ENCODE results near the gene AQP4.
A peak's percentile ranks its signal among the peaks of the same experiment; 100 is the strongest.

The AQP4 gene

DNA sequence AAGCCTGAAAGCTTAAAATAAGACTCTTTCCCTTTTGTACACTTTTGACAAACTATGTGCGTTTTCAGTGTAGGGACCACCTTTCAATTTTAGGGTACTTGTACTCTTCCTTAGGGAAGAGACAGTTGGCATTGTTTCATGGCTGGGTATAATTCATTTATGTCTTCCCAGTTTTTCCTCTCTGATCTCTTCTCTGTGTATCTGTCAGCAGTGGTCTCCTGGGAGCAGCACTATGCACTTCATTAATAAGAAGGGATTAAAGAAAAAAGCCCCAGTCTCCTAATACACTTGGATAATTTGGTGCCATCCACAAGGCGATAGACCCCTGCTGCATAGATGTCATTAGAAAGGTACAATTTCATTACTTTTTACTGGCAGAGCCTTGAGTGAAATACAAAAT, 12.1 kb downstream of the AQP4 start:
- no peak overlapping the region for H3K4me3 ChIP-seq (ENCODE audit: low read length)
- DNase-seq (ENCODE audit: low read depth, low spot score): no peak

DNA sequence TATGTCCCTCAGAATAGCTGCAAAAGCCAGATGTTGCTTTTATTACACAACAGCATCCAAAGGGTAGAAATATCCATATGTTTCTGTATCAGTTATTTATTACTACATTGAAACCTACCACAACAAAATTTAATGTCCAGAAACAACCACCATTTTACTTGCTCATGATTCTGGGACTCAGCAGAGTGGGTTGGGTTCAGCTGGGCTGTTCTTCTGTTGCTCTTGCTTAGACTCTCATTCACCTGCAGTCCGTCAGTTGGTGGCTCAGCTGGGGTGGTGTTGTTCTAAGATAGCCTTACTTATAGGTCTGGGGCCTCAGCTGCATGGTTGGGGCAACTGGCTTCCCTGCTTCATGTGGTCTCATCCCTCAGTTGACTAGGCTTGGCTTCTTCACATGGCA, 21.7 kb downstream of the AQP4 start:
- H3K4me3 ChIP-seq (ENCODE audit: low read length): no peak overlapping the region
- no peak for DNase-seq (ENCODE audit: low read depth, low spot score)

DNA sequence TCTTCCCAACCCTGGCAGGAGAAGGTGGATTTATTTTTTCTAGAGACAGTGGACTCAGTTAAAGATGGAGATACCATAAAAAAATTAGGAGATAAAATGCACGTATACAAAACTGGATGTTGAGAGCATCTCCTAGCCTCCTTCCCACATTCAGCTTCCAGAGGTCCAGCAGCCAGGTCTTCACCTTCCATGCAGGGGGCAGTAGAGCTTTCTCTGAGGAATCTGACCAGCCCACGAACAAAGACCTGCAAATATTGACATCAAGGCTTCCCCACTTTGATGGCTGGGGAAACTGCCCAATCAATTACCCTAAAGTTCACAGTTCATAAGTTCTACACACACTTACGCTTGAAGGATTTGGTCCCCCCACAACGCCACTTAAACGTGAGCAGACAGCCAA, 24.5 kb downstream of the AQP4 start:
- no peak for DNase-seq (ENCODE audit: low read depth, low spot score)
- H3K4me3 ChIP-seq (ENCODE audit: low read length): no peak overlapping the region

DNA sequence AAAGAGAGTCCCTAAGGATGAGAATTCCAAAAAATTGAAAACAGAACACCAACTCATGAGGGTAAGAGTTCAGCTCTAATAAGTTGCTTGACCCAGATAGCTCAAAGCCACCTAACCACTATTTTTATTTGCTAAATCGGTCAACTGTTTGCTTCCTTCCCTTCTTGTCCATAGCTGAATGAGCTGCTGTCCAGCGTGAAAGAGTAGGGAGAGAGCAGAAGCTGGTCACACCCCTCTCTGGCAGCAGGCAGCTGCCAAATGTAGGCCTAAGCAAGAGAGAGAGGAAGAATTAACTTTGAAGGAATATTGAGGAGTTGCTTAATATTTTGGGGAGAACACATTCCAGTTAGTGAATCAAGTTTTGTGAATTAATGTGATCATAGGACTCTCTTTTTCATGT, 25.9 kb downstream of the AQP4 start:
- no peak for DNase-seq (ENCODE audit: low read depth, low spot score)
- H3K4me3 ChIP-seq (ENCODE audit: low read length): no peak overlapping the region

DNA sequence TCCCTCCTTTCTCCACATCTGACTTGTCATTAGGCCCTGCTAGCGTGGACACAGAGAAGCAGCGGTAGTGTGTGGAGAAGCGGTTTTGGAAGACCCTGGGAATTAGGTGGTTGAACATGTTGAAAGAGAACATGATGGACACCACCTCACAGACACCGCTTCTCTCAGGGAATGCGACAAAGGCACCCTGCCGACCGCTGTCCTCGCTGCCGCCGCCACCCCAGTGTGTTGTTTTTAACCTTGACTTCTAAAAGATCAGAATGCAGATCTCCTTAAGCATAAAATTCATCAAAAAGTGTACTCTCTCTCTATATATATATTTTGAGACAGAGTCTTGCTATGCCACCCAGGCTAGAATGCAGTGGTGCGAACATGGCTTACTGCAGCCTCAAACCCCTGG, 33.2 kb downstream of the AQP4 start:
- DNase-seq (ENCODE audit: low read depth, low spot score): no peak
- no peak overlapping the region for H3K4me3 ChIP-seq (ENCODE audit: low read length)

DNA sequence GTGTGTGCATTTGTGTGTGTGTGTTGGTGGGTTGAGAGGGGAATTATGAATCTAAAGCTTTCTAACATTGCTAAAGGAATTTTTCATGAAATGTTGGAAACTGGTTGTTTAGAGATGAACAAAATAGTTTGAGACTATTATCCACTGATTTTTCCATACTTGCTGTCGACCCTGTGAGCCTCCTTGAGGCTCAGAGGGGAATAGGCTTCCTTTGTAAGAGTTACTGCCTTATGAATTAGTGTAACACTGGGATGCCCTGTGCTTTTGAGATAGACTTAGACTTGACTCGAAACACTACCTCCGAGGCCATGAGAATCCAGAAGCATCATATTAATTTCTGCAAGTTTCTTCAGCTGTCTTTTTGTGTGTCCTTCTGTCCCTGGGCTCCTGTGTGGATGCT, 37.9 kb downstream of the AQP4 start:
- DNase-seq (ENCODE audit: low read depth, low spot score): no peak
- H3K4me3 ChIP-seq (ENCODE audit: low read length): no peak overlapping the region

DNA sequence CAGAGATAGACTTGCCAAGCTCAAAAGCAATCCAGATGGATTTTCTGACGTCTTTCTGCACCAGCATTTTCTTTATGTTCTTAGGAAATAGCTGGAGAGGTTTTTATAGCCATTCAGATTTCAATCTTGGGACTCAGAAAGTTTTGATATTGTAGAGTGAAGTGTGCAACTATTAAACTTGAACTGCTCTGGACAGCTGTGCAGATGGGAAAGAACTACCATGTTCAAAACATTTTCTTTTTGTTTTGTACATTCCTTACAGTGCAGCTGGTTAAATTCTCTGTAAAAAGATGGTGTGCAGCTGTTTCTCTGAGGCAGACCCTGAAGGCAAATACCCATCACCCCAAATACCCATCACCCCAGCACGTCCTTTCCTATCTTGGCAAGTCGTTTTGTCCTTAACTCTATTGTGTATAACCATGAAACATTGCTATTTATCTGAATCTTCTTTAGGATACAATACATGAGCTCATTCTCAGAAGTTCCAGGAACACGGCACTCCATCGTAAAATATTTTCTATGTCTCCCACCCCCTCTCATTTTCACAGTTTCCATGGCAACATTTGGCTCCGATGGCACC, 38.8 kb downstream of the AQP4 start:
- H3K4me3 ChIP-seq (ENCODE audit: low read length): no peak overlapping the region
- DNase-seq (ENCODE audit: low read depth, low spot score): no peak

DNA sequence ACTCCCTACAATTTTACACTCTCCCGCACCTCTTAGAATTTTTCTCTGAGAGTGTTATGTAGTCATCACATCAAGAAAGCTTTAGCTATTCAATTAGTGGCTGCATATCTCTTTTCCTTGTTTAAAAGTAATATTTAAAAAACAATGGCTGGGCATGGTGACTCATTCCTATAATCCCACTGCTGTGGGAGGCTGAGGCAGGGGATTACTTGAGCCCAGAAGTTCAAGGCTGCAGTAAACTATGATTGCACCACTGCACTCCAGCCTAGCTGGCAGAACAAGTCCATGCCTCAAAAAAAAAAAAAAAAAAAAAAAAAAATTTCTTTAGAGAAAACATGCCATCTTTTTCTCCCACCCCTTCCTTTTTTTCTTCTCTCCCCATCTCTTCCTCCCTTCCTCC, 44.3 kb downstream of the AQP4 start:
- H3K4me3 ChIP-seq (ENCODE audit: low read length): no peak overlapping the region
- no peak for DNase-seq (ENCODE audit: low read depth, low spot score)

DNA sequence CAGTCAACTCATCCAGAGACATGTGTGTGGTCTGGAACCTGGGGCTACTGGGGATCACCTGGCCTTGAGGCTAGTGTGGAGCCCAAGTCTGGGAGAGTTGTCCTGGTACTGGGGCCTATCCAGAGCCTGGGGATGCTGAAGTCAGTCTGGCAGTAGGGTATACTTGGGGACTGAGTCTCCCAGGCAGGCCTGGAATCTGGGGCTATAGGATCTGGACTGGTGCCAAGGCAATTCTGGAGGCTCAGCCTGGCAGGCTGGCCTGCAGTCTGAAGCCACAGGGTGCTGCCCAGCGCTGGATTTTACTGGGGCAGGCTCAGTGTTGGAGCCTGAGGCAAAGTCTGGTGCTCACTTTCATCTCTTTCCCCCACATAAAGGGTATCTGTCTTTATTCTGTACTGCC, 46.5 kb downstream of the AQP4 start:
- no peak for DNase-seq (ENCODE audit: low read depth, low spot score)
- no peak overlapping the region for H3K4me3 ChIP-seq (ENCODE audit: low read length)

DNA sequence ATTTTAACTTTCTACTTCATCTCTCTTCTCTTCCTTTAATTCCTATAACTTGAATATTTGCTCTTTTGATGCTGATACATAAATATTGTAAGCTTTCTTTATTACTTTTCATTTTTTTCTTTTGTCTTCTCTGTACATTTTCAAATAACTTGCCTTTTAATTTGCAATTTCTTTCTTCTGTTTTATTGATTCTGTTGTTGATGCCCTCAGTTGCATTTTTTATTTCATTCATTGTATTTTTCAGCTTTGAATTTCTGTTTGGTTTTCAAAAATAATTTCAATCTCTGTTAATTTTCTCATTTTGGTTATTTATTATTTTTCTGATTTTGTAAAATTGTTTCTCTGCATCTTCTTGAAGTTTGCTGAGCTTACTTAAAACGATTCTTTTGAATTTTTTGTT, 47.0 kb downstream of the AQP4 start:
- H3K4me3 ChIP-seq (ENCODE audit: low read length): no peak overlapping the region
- no peak for DNase-seq (ENCODE audit: low read depth, low spot score)

DNA sequence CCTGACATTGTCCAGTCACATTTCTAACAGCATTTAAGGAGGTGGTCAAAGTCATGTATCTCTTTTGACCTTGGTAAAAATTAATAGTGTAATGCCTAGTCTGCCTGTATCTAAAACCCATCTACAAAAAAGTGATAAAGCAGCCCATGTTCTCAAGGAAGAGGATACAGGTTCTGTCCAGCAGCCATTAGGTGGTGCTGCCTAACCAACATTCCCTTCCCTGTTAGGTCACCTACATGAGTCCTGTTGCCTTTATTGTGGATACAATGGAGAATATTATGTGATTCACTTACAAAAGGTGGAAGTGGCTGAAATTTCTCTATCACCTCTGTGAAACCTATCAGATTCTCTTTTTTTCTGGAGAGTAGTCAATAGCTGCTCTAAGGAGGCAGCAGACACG, 52.5 kb downstream of the AQP4 start:
- DNase-seq (ENCODE audit: low read depth, low spot score): peak; percentile 23
- no peak overlapping the region for H3K4me3 ChIP-seq (ENCODE audit: low read length)

DNA sequence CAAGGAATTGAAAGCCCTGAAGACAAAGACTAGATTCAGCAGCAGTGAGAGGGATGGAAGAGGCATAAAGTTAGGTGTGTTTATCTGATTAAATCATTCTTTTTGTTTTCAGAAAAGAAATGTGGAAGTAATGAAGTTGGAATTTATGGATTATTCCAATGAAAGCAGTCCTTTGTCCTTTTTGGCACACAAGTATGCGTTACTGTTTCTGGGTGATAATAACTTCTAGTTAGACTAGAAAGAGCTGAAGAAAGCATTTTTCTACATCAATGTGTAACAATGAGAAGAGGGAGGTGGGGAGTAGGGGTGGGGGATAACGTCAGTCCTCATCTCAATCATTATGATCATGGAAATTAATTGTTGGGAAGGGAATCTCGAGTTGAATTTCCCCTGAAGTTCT, 53.0 kb downstream of the AQP4 start:
- no peak for DNase-seq (ENCODE audit: low read depth, low spot score)
- no peak overlapping the region for H3K4me3 ChIP-seq (ENCODE audit: low read length)

DNA sequence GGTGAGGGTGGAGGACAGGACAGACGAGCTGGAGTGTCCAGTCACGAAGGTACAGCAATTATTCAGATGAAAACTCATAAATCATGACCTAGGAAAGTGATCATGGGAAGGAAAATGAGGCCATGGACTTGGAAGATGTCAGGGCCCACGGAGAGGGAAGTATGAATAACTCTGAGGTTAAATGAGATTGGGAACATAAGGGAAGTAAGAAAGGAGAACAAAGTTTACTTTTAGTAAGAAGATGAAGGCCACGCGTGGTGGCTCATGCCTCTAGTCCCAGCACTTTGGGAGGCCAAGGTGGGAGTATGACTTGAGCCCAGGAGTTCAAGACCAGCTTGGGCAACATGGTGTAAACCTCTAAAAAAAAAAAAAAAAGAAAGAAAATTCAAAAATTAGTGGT, 56.2 kb downstream of the AQP4 start:
- no peak overlapping the region for H3K4me3 ChIP-seq (ENCODE audit: low read length)
- no peak for DNase-seq (ENCODE audit: low read depth, low spot score)

DNA sequence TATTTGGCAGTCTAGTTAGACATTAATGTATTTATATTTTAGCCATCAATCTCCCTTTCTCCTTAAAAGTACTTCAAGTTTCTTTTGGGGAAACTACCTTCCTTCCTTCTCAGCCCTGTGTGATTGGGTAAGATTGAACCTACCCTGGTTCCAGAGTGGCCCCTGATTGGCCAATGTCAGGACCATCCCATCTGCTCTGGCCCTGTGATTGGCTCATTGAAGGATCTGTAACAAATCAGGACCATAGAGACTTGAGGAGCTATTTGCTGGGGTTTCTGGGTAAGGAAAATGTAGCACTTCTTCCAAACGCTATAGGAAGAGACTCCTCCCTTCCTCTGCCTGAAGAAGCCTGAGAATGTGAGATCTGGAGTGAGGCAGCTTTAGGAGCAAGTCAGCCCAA, 59.3 kb downstream of the AQP4 start:
- DNase-seq (ENCODE audit: low read depth, low spot score): no peak

DNA sequence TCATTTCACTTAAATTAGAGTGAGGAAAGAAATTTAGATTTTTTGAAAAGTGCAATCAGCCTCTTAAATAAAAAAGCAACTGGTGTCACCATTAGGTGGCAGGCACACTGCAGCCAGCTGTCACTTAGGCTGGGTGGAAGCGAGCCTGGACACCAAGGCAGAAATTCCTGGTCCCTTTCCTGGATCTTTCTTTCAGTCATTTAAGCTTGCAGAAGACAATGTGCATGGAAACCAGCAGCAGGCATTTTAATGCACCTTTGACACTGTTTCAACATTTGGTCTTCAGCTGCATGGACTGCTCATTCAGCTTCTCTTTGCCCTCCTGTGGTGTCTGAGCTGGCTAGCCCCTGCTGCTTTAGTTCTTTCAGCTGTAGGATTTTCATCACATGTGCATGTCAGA, 61.0 kb downstream of the AQP4 start:
- DNase-seq (ENCODE audit: low read depth, low spot score): no peak
- no peak overlapping the region for H3K4me3 ChIP-seq (ENCODE audit: low read length)

More for the DNA sequence above, 59.3 kb downstream of the AQP4 start:
- H3K4me3 ChIP-seq (ENCODE audit: low read length): no peak overlapping the region

DNA sequence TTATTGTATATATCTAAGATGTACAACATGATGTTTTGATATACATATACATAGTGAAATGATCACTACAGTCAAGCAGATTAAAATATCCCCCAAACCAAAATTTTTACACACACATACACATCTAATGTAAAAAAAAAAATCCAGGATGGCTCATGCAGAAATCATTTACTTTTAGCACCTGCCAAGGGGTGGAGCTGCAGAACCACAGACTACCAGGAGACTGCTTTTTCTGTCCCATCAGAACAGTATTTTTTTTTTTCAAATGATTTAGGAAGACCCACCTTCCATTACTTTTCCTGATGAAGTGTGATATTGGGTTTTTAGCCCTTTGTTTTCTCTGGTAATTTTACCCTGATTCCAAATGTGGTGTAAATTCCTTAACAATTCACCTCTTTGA, 61.9 kb downstream of the AQP4 start:
- H3K4me3 ChIP-seq (ENCODE audit: low read length): no peak overlapping the region
- no peak for DNase-seq (ENCODE audit: low read depth, low spot score)

DNA sequence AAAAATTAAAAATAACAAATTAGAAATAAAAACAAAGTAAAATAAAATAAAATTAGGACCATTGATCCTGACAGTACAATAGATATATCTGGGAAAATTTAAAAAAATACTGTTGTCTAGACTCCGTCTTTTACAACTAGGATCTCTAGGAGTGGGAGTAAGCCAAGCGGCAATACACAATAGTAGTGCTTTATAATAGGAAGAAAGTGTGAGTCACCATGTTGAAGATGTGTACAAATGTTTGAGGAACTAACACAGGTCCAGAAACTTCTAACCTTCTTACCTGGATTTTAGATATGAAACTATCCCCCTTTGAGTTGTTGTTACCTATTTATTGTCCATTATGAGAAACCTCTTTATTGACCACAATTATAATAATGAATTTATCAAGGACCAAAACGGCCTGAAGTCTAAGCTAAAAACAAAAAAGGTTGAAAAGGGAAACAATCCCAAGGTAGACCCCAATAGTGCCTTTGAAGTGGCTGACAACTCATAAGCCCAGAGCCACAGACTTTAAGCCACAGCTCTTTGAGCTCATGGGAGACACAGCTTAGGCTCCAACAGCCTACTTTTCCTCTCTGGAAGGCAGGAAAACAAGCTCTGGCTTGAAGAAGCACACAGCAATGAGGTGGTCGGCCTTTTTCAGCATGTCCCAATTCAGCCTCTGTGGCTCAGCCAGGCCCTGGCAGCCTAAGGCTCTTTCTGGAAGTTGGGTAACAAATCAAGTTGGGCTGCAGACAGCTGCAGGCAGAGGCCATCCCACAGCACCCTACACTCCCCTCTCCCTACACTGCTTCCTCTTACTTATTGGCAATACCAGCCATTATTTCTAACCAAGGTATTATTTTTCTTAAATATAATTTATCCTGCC, 62.9 kb downstream of the AQP4 start:
- peak; percentile 20 for DNase-seq (ENCODE audit: low read depth, low spot score)
- H3K4me3 ChIP-seq (ENCODE audit: low read length): no peak overlapping the region
